ENCODE data around the gene A3GALT2. TPM values are rescaled to one million over a fixed set of nuclear protein-coding genes. Genes with fewer than 3 reads are reported as not detected.
A peak's percentile ranks its signal among the peaks of the same experiment; 100 is the strongest.

A3GALT2 gene
- total and polyA plus RNA-seq, 9 of the 15 experiments (the other 6 are each of a cell fraction or from before 2014, with no cell fraction given), result not detected

DNA sequence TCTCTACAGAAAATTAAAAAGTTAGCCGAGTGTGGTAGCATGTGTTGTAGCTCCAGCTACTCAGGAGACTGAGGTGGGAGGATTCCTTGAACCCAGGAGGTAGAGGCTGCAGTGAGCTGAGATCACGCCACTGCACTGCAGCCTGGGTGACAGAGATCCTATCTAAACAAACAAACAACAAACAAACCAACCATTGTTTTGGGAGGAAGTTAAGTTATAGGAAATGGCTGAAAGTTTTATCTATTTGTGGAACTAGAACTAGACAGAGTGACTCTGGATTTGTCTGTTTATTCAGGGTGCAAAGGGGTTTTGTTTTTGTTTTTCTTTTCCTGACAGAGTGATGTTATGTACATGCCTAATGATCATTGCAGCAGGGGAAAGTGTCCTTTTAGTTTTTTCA is 33.6 kb downstream of the A3GALT2 start:
- POLR2A ChIA-PET, result no interaction called here

More for the DNA sequence above, 33.6 kb downstream of the A3GALT2 start:
- no peak overlapping the region for H2AFZ ChIP-seq (ENCODE audit: low read depth, low read length)
- no peaks in the 10 kb centered on the region for H3K36me3 ChIP-seq (ENCODE audit: control insufficient read depth, insufficient read depth, low read length)
- no peaks in the 10 kb centered on the region for H3K4me1 ChIP-seq (replicated peaks in 1 of 2; ENCODE audit: control insufficient read depth in 2 of 2, insufficient read depth in 2 of 2, low read length in 2 of 2)
- ATAC-seq (no peak), FAIRE-seq (no peak), DNase-seq (ENCODE audit: extremely low read depth in 1 of 4, low spot score in 3 of 4) (no peak)
- H3K79me2 ChIP-seq (ENCODE audit: control insufficient read depth, insufficient read depth, low read length), result no peaks in the 10 kb centered on the region
- no peak overlapping the region for H3K4me2 ChIP-seq (ENCODE audit: insufficient read depth, low read length)
- no peaks in the 10 kb centered on the region for H3K9me3 ChIP-seq (replicated peaks; ENCODE audit: control insufficient read depth, insufficient read depth, low read depth, low read length)
- BruUV-seq (replicated peaks), result no TSS peak
- H3K27me3 ChIP-seq (ENCODE audit: control insufficient read depth in 2 of 2, insufficient read depth in 2 of 2, low read length in 2 of 2), result peaks cover 34 to 39% of the 10 kb centered on the region in 2 experiments
- no peaks in the 10 kb centered on the region; the same call in 1 of the 2 replicates for H4K20me1 ChIP-seq (replicated peaks; ENCODE audit: control insufficient read depth, insufficient read depth, low read length)
- H3K27ac ChIP-seq (ENCODE audit: extremely low read depth, low read depth, low read length), result no peak overlapping the region
- no peak for TF ChIP-seq GABPB1 (CRISPR knock-in tag; IDR thresholded peaks at IDR 0.05)
- TF ChIP-seq PHTF2 (CRISPR knock-in tag; IDR thresholded peaks at IDR 0.05), result no peak
- TF ChIP-seq, protein P1, sequence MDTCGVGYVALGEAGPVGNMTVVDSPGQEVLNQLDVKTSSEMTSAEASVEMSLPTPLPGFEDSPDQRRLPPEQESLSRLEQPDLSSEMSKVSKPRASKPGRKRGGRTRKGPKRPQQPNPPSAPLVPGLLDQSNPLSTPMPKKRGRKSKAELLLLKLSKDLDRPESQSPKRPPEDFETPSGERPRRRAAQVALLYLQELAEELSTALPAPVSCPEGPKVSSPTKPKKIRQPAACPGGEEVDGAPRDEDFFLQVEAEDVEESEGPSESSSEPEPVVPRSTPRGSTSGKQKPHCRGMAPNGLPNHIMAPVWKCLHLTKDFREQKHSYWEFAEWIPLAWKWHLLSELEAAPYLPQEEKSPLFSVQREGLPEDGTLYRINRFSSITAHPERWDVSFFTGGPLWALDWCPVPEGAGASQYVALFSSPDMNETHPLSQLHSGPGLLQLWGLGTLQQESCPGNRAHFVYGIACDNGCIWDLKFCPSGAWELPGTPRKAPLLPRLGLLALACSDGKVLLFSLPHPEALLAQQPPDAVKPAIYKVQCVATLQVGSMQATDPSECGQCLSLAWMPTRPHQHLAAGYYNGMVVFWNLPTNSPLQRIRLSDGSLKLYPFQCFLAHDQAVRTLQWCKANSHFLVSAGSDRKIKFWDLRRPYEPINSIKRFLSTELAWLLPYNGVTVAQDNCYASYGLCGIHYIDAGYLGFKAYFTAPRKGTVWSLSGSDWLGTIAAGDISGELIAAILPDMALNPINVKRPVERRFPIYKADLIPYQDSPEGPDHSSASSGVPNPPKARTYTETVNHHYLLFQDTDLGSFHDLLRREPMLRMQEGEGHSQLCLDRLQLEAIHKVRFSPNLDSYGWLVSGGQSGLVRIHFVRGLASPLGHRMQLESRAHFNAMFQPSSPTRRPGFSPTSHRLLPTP (IDR thresholded peaks at IDR 0.05; ENCODE audit: borderline replicate concordance, extremely low read depth, insufficient read length), result no peak
- TF ChIP-seq, protein P2, sequence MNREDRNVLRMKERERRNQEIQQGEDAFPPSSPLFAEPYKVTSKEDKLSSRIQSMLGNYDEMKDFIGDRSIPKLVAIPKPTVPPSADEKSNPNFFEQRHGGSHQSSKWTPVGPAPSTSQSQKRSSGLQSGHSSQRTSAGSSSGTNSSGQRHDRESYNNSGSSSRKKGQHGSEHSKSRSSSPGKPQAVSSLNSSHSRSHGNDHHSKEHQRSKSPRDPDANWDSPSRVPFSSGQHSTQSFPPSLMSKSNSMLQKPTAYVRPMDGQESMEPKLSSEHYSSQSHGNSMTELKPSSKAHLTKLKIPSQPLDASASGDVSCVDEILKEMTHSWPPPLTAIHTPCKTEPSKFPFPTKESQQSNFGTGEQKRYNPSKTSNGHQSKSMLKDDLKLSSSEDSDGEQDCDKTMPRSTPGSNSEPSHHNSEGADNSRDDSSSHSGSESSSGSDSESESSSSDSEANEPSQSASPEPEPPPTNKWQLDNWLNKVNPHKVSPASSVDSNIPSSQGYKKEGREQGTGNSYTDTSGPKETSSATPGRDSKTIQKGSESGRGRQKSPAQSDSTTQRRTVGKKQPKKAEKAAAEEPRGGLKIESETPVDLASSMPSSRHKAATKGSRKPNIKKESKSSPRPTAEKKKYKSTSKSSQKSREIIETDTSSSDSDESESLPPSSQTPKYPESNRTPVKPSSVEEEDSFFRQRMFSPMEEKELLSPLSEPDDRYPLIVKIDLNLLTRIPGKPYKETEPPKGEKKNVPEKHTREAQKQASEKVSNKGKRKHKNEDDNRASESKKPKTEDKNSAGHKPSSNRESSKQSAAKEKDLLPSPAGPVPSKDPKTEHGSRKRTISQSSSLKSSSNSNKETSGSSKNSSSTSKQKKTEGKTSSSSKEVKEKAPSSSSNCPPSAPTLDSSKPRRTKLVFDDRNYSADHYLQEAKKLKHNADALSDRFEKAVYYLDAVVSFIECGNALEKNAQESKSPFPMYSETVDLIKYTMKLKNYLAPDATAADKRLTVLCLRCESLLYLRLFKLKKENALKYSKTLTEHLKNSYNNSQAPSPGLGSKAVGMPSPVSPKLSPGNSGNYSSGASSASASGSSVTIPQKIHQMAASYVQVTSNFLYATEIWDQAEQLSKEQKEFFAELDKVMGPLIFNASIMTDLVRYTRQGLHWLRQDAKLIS (CRISPR knock-in tag; IDR thresholded peaks at IDR 0.05), result no peak
- TF ChIP-seq FOXJ2 (tag; IDR thresholded peaks at IDR 0.05), result peak; percentile 75
- no peak overlapping the region for H3K9ac ChIP-seq (ENCODE audit: insufficient read depth in 1 of 2, low read depth in 2 of 2, low read length in 2 of 2)
- in situ Hi-C loops (cut with MboI), result no loop called here
- intact Hi-C loops (cut with micrococcal nuclease), result no loop called here
- no peaks in the 10 kb centered on the region for H3K9me1 ChIP-seq (ENCODE audit: control insufficient read depth, insufficient read depth, low read length)
- 0% methylated on average over 2 of the region's 2 CpGs for WGBS (ENCODE audit: insufficient coverage, low coverage, missing lambda C conversion rate)
- CTCF ChIA-PET (ENCODE audit: low intra/inter-chr PET ratio), result interaction anchor here (0.6 kb wide), 1 partner anchor 52 kb away, joined by 3 read pairs; no protein-coding TSS in a partner anchor
- H3K4me3 ChIP-seq, result no peak overlapping the region
